ENCODE measurements around the gene CLSTN2. TPM values are rescaled to one million over a fixed set of nuclear protein-coding genes. Genes with fewer than 3 reads are reported as not detected.

Gene CLSTN2
- total RNA-seq, 1 donor from 2014 or later, result not detected

GRCh38 chr3:139933766-139934165 is 1.2 kb upstream of the CLSTN2 start:
- Mint-ChIP-seq H3K27me3 (peaks cover 51% of the 10 kb centered on the region), H3K27ac (no peak overlapping the region), H3K36me3 (ENCODE audit: low read depth) (no peaks in the 10 kb centered on the region), H3K4me3 (no peak overlapping the region), H3K9me3 (no peaks in the 10 kb centered on the region), H3K4me1 (peaks cover 6% of the 10 kb centered on the region)
- peak; percentile 36 for DNase-seq
- intact Hi-C loops (cut with micrococcal nuclease), result no loop called here

GRCh38 chr3:139934613-139935015 is 371 bp upstream of the CLSTN2 start:
- no peak overlapping the region for H3K4me3 Mint-ChIP-seq
- intact Hi-C loops (cut with micrococcal nuclease), result loop anchor here (5.0 kb wide), 1 partner anchor 507 kb away; no protein-coding TSS in a partner anchor
- peaks cover 6% of the 10 kb centered on the region for H3K4me1 Mint-ChIP-seq
- no peak overlapping the region for H3K27ac Mint-ChIP-seq
- H3K9me3 Mint-ChIP-seq, result no peaks in the 10 kb centered on the region
- peak; percentile 48 for DNase-seq
- peaks cover 51% of the 10 kb centered on the region for H3K27me3 Mint-ChIP-seq
- no peaks in the 10 kb centered on the region for H3K36me3 Mint-ChIP-seq (ENCODE audit: low read depth)

GRCh38 chr3:139935866-139936817 is 1.2 kb downstream of the CLSTN2 start:
- H3K4me1 Mint-ChIP-seq, result peaks cover 6% of the 10 kb centered on the region
- intact Hi-C loops (cut with micrococcal nuclease), result loop anchor here (5.0 kb wide), 1 partner anchor 509 kb away; no protein-coding TSS in a partner anchor
- H3K27me3 Mint-ChIP-seq, result peaks cover 48% of the 10 kb centered on the region
- H3K9me3 Mint-ChIP-seq, result no peaks in the 10 kb centered on the region
- H3K4me3 Mint-ChIP-seq, result peak overlapping the region; percentile 37
- DNase-seq, result peak; percentile 45
- no peaks in the 10 kb centered on the region for H3K36me3 Mint-ChIP-seq (ENCODE audit: low read depth)
- H3K27ac Mint-ChIP-seq, result no peak overlapping the region

GRCh38 chr3:139937674-139938279 is 2.8 kb downstream of the CLSTN2 start:
- H3K4me3 Mint-ChIP-seq, result no peak overlapping the region
- H3K27ac Mint-ChIP-seq, result no peak overlapping the region
- intact Hi-C loops (cut with micrococcal nuclease), result loop anchor here (5.0 kb wide), 1 partner anchor 510 kb away; no protein-coding TSS in a partner anchor
- no peaks in the 10 kb centered on the region for H3K36me3 Mint-ChIP-seq (ENCODE audit: low read depth)
- peaks cover 45% of the 10 kb centered on the region for H3K27me3 Mint-ChIP-seq
- peak; percentile 61 for DNase-seq
- H3K9me3 Mint-ChIP-seq, result no peaks in the 10 kb centered on the region
- H3K4me1 Mint-ChIP-seq, result peaks cover 6% of the 10 kb centered on the region

- no peaks in the 10 kb centered on the region for H3K9me3 Mint-ChIP-seq
- no peak overlapping the region for H3K4me3 Mint-ChIP-seq
- peaks cover 27% of the 10 kb centered on the region for H3K27me3 Mint-ChIP-seq
- no peaks in the 10 kb centered on the region for H3K36me3 Mint-ChIP-seq (ENCODE audit: low read depth)
- no peak for DNase-seq
- H3K4me1 Mint-ChIP-seq, result peaks cover 6% of the 10 kb centered on the region
- H3K27ac Mint-ChIP-seq, result no peak overlapping the region
- intact Hi-C loops (cut with micrococcal nuclease), result loop anchor here (5.0 kb wide), 1 partner anchor 512 kb away; no protein-coding TSS in a partner anchor
Observed at GRCh38 chr3:139939681-139940190, 4.8 kb downstream of the CLSTN2 start.

GRCh38 chr3:139940622-139941021 is 5.6 kb downstream of the CLSTN2 start:
- Mint-ChIP-seq H3K4me3 (no peak overlapping the region), H3K36me3 (ENCODE audit: low read depth) (no peaks in the 10 kb centered on the region), H3K27ac (no peak overlapping the region), H3K4me1 (peaks cover 6% of the 10 kb centered on the region), H3K27me3 (peaks cover 27% of the 10 kb centered on the region), H3K9me3 (no peaks in the 10 kb centered on the region)
- intact Hi-C loops (cut with micrococcal nuclease), result no loop called here
- peak; percentile 18 for DNase-seq

GRCh38 chr3:139941580-139941979 is 6.6 kb downstream of the CLSTN2 start:
- intact Hi-C loops (cut with micrococcal nuclease), result no loop called here
- Mint-ChIP-seq H3K4me1 (no peaks in the 10 kb centered on the region), H3K36me3 (ENCODE audit: low read depth) (no peaks in the 10 kb centered on the region), H3K27me3 (peaks cover 17% of the 10 kb centered on the region), H3K9me3 (no peaks in the 10 kb centered on the region), H3K4me3 (no peak overlapping the region), H3K27ac (no peak overlapping the region)
- DNase-seq, result peak; percentile 27

- Mint-ChIP-seq H3K4me3 (no peak overlapping the region), H3K36me3 (ENCODE audit: low read depth) (no peaks in the 10 kb centered on the region), H3K27ac (no peak overlapping the region), H3K4me1 (no peaks in the 10 kb centered on the region), H3K9me3 (no peaks in the 10 kb centered on the region), H3K27me3 (peaks cover 7% of the 10 kb centered on the region)
- intact Hi-C loops (cut with micrococcal nuclease), result no loop called here
- peak; percentile 24 for DNase-seq
Observed at GRCh38 chr3:139944256-139944910, 9.4 kb downstream of the CLSTN2 start.

- H3K36me3 Mint-ChIP-seq (ENCODE audit: low read depth), result no peaks in the 10 kb centered on the region
- peaks cover 5% of the 10 kb centered on the region for H3K27me3 Mint-ChIP-seq
- H3K4me3 Mint-ChIP-seq, result no peak overlapping the region
- DNase-seq, result peak; percentile 6
- no peaks in the 10 kb centered on the region for H3K4me1 Mint-ChIP-seq
- H3K27ac Mint-ChIP-seq, result no peak overlapping the region
- H3K9me3 Mint-ChIP-seq, result no peaks in the 10 kb centered on the region
- intact Hi-C loops (cut with micrococcal nuclease), result no loop called here
Observed at GRCh38 chr3:139945386-139945785, 10.4 kb downstream of the CLSTN2 start.

- H3K27me3 Mint-ChIP-seq, result peaks cover 5% of the 10 kb centered on the region
- H3K9me3 Mint-ChIP-seq, result no peaks in the 10 kb centered on the region
- no peak overlapping the region for H3K4me3 Mint-ChIP-seq
- no peaks in the 10 kb centered on the region for H3K36me3 Mint-ChIP-seq (ENCODE audit: low read depth)
- intact Hi-C loops (cut with micrococcal nuclease), result no loop called here
- no peak overlapping the region for H3K27ac Mint-ChIP-seq
- no peaks in the 10 kb centered on the region for H3K4me1 Mint-ChIP-seq
- no peak for DNase-seq
Observed at GRCh38 chr3:139945942-139946341, 11.0 kb downstream of the CLSTN2 start.

- H3K27me3 Mint-ChIP-seq, result peaks cover 5% of the 10 kb centered on the region
- no peak overlapping the region for H3K27ac Mint-ChIP-seq
- no peak overlapping the region for H3K4me3 Mint-ChIP-seq
- intact Hi-C loops (cut with micrococcal nuclease), result no loop called here
- H3K36me3 Mint-ChIP-seq (ENCODE audit: low read depth), result no peaks in the 10 kb centered on the region
- no peak for DNase-seq
- H3K4me1 Mint-ChIP-seq, result no peaks in the 10 kb centered on the region
- H3K9me3 Mint-ChIP-seq, result no peaks in the 10 kb centered on the region
Observed at GRCh38 chr3:139948467-139948866, 13.5 kb downstream of the CLSTN2 start.

- no peak for DNase-seq
- Mint-ChIP-seq H3K4me1 (no peaks in the 10 kb centered on the region), H3K27ac (no peak overlapping the region), H3K9me3 (no peaks in the 10 kb centered on the region), H3K36me3 (ENCODE audit: low read depth) (no peaks in the 10 kb centered on the region), H3K27me3 (peaks cover 5% of the 10 kb centered on the region), H3K4me3 (no peak overlapping the region)
- intact Hi-C loops (cut with micrococcal nuclease), result no loop called here
Observed at GRCh38 chr3:139948898-139949297, 13.9 kb downstream of the CLSTN2 start.

GRCh38 chr3:139953131-139953910 is 18.3 kb downstream of the CLSTN2 start:
- Mint-ChIP-seq H3K27ac (no peak overlapping the region), H3K4me3 (no peak overlapping the region), H3K9me3 (no peaks in the 10 kb centered on the region), H3K27me3 (no peaks in the 10 kb centered on the region), H3K36me3 (ENCODE audit: low read depth) (no peaks in the 10 kb centered on the region), H3K4me1 (no peaks in the 10 kb centered on the region)
- no peak for DNase-seq
- intact Hi-C loops (cut with micrococcal nuclease), result no loop called here
